HG03520 (cell line): Measurements from ENCODE around the gene BCL7B.
"Not testable (repeated sequence)": the region's sequence is repeated elsewhere in the genome, so short reads cannot be mapped to it uniquely, and the experiment has no call there.

Experiments
- ATAC-seq: cut with Tn5 transposase; IDR thresholded peaks from one replicate; pipeline ENCODE4 v1.9.1; 2021; ENCODE audit warnings: mild to moderate bottlenecking, moderate library complexity; ENCODE audit not compliant: unreplicated experiment

Gene BCL7B

GRCh38 chr7:73537051-73537450 is 20.4 kb downstream of the BCL7B start:
- ATAC-seq, result no peak

- ATAC-seq, result no peak
These were observed 21.0 kb downstream of the BCL7B start for GRCh38 chr7:73536479-73536878.

- not testable (repeated sequence) for ATAC-seq
These were observed 21.6 kb downstream of the BCL7B start for GRCh38 chr7:73535918-73536317.

- ATAC-seq, result no peak
These were observed 23.7 kb downstream of the BCL7B start for GRCh38 chr7:73533742-73534141.

- no peak for ATAC-seq
These were observed 25.3 kb downstream of the BCL7B start for GRCh38 chr7:73532224-73532623.

- ATAC-seq, result no peak
These were observed 26.7 kb downstream of the BCL7B start for GRCh38 chr7:73530800-73531199.

- no peak for ATAC-seq
These were observed 30.3 kb downstream of the BCL7B start for GRCh38 chr7:73526896-73527821.

GRCh38 chr7:73526158-73526494 is 31.4 kb downstream of the BCL7B start:
- not testable (repeated sequence) for ATAC-seq

GRCh38 chr7:73522105-73522872 is 35.2 kb downstream of the BCL7B start, which contains the start of gene BAZ1B:
TSS of gene BAZ1B (minus strand) at chr7:73522293. CDS start at chr7:73521933, 360 bp downstream.
- peak; percentile 76 for ATAC-seq

GRCh38 chr7:73521636-73522104 is 35.8 kb downstream of the BCL7B start:
- peak; percentile 27 for ATAC-seq

GRCh38 chr7:73520673-73521635 is 36.5 kb downstream of the BCL7B start:
- no peak for ATAC-seq

- no peak for ATAC-seq
These were observed 37.4 kb downstream of the BCL7B start for GRCh38 chr7:73519867-73520672.

GRCh38 chr7:73518470-73518869 is 39.0 kb downstream of the BCL7B start:
- no peak for ATAC-seq

GRCh38 chr7:73517241-73517995 is 40.1 kb downstream of the BCL7B start:
- ATAC-seq, result no peak

- ATAC-seq, result no peak
These were observed 42.3 kb downstream of the BCL7B start for GRCh38 chr7:73515178-73515577.

GRCh38 chr7:73512018-73512780 is 45.3 kb downstream of the BCL7B start:
- ATAC-seq, result no peak

GRCh38 chr7:73509463-73509862 is 48.0 kb downstream of the BCL7B start:
- no peak for ATAC-seq

- no peak for ATAC-seq
These were observed 49.9 kb downstream of the BCL7B start for GRCh38 chr7:73507556-73507955.
